Measurements from ENCODE around the gene LRP1.

Gene LRP1

DNA sequence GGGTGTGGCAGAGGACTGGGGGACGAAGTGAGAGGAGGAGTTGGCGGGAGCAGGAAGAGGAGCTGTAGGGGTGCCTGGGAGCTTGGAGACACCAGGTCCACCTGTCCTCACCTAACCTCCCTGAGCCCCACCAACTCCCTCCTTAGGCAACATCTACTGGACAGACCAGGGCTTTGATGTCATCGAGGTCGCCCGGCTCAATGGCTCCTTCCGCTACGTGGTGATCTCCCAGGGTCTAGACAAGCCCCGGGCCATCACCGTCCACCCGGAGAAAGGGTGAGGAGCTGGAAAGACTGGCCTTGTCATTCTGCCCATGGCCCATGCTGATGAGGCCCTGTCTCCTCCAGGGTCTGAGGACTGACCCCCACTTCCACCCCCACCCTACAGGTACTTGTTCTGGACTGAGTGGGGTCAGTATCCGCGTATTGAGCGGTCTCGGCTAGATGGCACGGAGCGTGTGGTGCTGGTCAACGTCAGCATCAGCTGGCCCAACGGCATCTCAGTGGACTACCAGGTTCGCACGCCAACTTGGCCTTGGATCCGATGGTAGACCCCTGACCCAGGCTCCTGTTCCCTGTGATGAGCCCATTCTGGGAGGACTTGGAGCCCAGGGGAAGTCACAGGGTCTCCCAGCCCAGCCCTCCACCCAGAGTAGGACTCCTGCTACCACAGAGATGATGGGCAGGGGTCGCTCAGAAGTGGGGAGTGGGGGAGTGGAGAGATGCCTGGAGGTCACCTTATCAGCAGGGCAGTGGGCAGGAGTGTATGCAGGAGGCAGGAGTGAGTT lies 55.8 kb downstream of the LRP1 start:
- no peaks in the 10 kb centered on the region for H3K4me1 ChIP-seq (ENCODE audit: control insufficient read depth, insufficient read depth, low read length)
- H3K9ac ChIP-seq (ENCODE audit: low read depth, low read length) = no peak overlapping the region
- H3K4me3 ChIP-seq (ENCODE audit: low read length) = no peak overlapping the region
- H3K36me3 ChIP-seq (ENCODE audit: insufficient read depth, low read length) = peaks cover 98% of the 10 kb centered on the region
- no peaks in the 10 kb centered on the region for H3K27me3 ChIP-seq (ENCODE audit: control insufficient read depth, insufficient read depth, low read length)
- H3K9me3 ChIP-seq (replicated peaks; ENCODE audit: low read length) = no peaks in the 10 kb centered on the region
- H3K4me2 ChIP-seq (ENCODE audit: low read length) = no peak overlapping the region

DNA sequence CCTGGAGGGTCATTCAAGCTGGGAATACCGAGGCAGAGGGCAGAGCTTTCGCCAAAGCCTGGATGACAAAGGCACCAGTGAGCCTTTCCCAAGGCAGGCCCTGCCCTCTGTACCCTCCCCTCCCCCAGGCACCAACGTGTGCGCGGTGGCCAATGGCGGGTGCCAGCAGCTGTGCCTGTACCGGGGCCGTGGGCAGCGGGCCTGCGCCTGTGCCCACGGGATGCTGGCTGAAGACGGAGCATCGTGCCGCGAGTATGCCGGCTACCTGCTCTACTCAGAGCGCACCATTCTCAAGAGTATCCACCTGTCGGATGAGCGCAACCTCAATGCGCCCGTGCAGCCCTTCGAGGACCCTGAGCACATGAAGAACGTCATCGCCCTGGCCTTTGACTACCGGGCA lies 57.1 kb downstream of the LRP1 start:
- no peaks in the 10 kb centered on the region for H3K9me3 ChIP-seq (replicated peaks; ENCODE audit: low read length)
- H3K4me3 ChIP-seq (ENCODE audit: low read length) = no peak overlapping the region
- no peaks in the 10 kb centered on the region for H3K4me1 ChIP-seq (ENCODE audit: control insufficient read depth, insufficient read depth, low read length)
- H3K36me3 ChIP-seq (ENCODE audit: insufficient read depth, low read length) = peaks cover 98% of the 10 kb centered on the region
- no peak overlapping the region for H3K4me2 ChIP-seq (ENCODE audit: low read length)
- H3K9ac ChIP-seq (ENCODE audit: low read depth, low read length) = no peak overlapping the region
- no peaks in the 10 kb centered on the region for H3K27me3 ChIP-seq (ENCODE audit: control insufficient read depth, insufficient read depth, low read length)

DNA sequence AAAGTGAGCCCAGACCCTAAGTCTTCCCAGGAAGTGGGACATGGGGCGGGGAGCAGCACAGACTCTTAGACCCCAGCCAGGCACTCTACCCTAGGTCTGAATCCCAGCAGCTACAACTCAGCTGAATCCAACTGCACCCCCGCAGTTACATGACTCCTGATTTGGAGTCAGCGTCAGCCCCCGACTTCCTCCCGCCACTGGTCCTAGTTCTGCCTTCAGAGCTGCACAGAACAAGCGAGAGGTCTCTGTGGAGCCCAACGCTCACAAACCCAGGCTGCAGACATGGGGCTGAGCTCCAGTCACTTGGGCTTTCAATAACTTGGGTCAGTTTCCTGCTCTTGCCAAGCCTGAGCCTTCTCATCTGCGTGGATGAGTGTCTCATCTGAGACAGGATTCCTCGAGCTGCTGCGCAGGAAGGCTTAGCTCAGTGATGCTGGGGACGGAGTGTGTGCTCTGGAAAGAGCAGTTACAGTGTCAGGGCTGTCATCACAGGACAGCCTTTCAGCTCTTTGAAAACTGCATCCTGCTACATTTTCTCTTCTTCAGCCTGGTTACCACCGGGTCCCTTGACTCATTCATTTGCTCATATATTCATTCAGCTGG lies 57.7 kb downstream of the LRP1 start:
- H3K27me3 ChIP-seq (ENCODE audit: control insufficient read depth, insufficient read depth, low read length) = no peaks in the 10 kb centered on the region
- H3K9me3 ChIP-seq (replicated peaks; ENCODE audit: low read length) = no peaks in the 10 kb centered on the region
- no peak overlapping the region for H3K4me2 ChIP-seq (ENCODE audit: low read length)
- no peak overlapping the region for H3K9ac ChIP-seq (ENCODE audit: low read depth, low read length)
- H3K36me3 ChIP-seq (ENCODE audit: insufficient read depth, low read length) = peaks cover 98% of the 10 kb centered on the region
- H3K4me3 ChIP-seq (ENCODE audit: low read length) = no peak overlapping the region
- H3K4me1 ChIP-seq (ENCODE audit: control insufficient read depth, insufficient read depth, low read length) = no peaks in the 10 kb centered on the region

DNA sequence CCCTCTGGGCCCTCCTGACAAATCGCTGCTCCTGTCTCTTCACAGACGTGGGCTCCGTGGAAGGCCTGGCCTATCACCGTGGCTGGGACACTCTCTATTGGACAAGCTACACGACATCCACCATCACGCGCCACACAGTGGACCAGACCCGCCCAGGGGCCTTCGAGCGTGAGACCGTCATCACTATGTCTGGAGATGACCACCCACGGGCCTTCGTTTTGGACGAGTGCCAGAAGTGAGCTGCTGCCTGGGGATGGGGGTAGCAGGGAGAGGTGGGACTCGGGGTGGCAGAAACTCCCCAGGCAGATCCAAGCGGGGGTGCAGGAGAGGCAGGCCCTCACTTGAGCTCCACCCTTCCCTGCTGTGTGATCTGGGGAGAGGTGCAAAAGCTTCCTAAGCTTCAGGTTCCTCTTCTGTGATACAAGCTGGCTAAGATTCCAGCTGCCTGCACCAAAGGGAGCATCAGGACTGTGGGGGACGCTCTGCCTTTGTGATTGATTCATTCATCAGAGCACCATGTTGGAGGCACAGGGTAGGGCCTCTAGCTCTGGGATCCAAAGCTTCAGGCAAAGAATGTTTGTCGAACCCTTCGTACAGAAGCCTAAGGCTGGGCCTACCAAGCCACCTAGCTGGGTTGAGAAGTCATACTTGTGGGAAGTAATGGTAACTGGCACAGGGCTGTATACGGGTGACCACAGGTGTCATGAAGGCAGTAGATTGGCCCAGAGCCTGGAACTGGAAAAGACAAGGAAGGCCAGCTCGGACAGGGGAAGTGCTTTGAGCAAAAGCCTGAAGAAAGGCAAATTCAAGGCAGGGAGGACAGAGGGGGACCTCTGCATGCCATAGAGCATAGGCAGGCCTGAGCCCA lies 59.2 kb downstream of the LRP1 start:
- H3K4me2 ChIP-seq (ENCODE audit: low read length) = no peak overlapping the region
- H3K4me1 ChIP-seq (ENCODE audit: control insufficient read depth, insufficient read depth, low read length) = no peaks in the 10 kb centered on the region
- H3K9me3 ChIP-seq (replicated peaks; ENCODE audit: low read length) = no peaks in the 10 kb centered on the region
- H3K36me3 ChIP-seq (ENCODE audit: insufficient read depth, low read length) = peaks cover 99% of the 10 kb centered on the region
- no peak overlapping the region for H3K4me3 ChIP-seq (ENCODE audit: low read length)
- no peaks in the 10 kb centered on the region for H3K27me3 ChIP-seq (ENCODE audit: control insufficient read depth, insufficient read depth, low read length)
- H3K9ac ChIP-seq (ENCODE audit: low read depth, low read length) = no peak overlapping the region

DNA sequence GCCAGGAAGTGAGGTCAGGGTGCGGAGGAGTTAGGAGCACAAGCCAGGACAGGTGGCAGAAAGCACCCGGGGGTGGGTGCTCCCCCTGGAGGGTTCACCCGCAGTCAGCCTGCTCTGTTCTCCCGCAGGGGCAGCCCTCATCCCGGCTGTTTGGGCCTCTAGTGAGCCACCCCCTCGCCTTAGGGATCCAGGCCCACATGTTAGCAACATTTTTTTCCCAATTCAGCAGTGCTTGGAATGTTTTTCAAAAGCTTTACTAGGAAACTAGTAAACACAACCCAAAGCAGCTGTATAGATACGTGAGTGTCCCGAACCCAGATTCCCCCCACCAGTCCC lies 59.8 kb downstream of the LRP1 start:
- H3K9ac ChIP-seq (ENCODE audit: low read depth, low read length) = no peak overlapping the region

DNA sequence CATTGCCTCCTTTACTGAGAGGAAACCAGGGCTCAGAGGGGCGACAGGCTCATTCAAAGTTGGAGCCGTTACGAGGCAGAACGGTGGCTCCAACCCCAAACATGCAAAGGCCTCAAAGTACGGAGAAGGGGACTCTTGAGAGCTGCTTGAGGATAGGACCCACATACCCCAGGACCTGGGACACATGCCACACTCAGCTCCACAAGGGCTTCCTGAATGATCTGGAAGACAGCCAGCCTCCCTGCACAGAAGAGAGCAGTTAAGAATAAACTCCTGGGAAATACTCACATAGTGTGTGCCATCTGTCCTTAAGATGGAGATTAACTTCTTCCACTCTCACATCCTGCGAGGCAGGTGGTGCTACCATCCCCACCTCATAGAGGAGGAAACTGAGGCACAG lies 61.8 kb downstream of the LRP1 start:
- Histone ChIP-seq H3K27me3 (ENCODE audit: control insufficient read depth, insufficient read depth, low read length) (no peaks in the 10 kb centered on the region), H3K4me2 (ENCODE audit: low read length) (no peak overlapping the region), H3K9ac (ENCODE audit: low read depth, low read length) (no peak overlapping the region), H3K36me3 (ENCODE audit: insufficient read depth, low read length) (peaks cover 100% of the 10 kb centered on the region), H3K4me3 (ENCODE audit: low read length) (no peak overlapping the region), H3K4me1 (ENCODE audit: control insufficient read depth, insufficient read depth, low read length) (no peaks in the 10 kb centered on the region), H3K9me3 (replicated peaks; ENCODE audit: low read length) (no peaks in the 10 kb centered on the region)

More for the DNA sequence above, 59.8 kb downstream of the LRP1 start:
- Histone ChIP-seq H3K4me2 (ENCODE audit: low read length) (no peak overlapping the region), H3K4me3 (ENCODE audit: low read length) (no peak overlapping the region), H3K4me1 (ENCODE audit: control insufficient read depth, insufficient read depth, low read length) (no peaks in the 10 kb centered on the region), H3K36me3 (ENCODE audit: insufficient read depth, low read length) (peaks cover 100% of the 10 kb centered on the region), H3K27me3 (ENCODE audit: control insufficient read depth, insufficient read depth, low read length) (no peaks in the 10 kb centered on the region), H3K9me3 (replicated peaks; ENCODE audit: low read length) (no peaks in the 10 kb centered on the region)

DNA sequence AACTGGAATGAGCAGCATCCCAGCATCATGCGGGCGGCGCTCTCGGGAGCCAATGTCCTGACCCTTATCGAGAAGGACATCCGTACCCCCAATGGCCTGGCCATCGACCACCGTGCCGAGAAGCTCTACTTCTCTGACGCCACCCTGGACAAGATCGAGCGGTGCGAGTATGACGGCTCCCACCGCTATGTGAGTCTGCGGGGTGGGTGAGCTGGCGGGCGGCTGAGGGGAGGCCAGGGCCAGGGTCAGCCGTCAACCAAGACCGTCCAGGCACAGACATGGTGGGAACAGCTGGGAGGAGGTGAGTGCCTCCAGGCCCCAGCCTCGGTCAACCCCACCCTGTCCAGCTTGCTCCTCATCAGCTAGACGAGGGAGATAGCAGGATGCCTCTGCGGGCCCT lies 62.5 kb downstream of the LRP1 start:
- H3K9me3 ChIP-seq (replicated peaks; ENCODE audit: low read length) = no peaks in the 10 kb centered on the region
- H3K9ac ChIP-seq (ENCODE audit: low read depth, low read length) = no peak overlapping the region
- H3K4me1 ChIP-seq (ENCODE audit: control insufficient read depth, insufficient read depth, low read length) = no peaks in the 10 kb centered on the region
- no peak overlapping the region for H3K4me3 ChIP-seq (ENCODE audit: low read length)
- H3K36me3 ChIP-seq (ENCODE audit: insufficient read depth, low read length) = peaks cover 100% of the 10 kb centered on the region
- no peaks in the 10 kb centered on the region for H3K27me3 ChIP-seq (ENCODE audit: control insufficient read depth, insufficient read depth, low read length)
- no peak overlapping the region for H3K4me2 ChIP-seq (ENCODE audit: low read length)

DNA sequence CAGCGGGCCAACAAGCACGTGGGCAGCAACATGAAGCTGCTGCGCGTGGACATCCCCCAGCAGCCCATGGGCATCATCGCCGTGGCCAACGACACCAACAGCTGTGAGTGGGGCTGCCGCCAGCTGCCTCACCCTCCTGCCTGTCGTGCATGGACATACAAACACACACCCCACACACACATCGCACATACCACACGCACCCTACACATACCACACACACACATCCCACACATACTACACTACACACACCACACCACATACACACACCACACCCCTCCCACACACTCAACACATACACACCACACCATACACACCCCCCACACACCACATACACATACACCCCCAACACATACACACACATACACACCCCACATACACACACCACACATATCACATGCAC lies 63.1 kb downstream of the LRP1 start:
- H3K4me1 ChIP-seq (ENCODE audit: control insufficient read depth, insufficient read depth, low read length) = no peaks in the 10 kb centered on the region
- no peaks in the 10 kb centered on the region for H3K27me3 ChIP-seq (ENCODE audit: control insufficient read depth, insufficient read depth, low read length)
- H3K4me3 ChIP-seq (ENCODE audit: low read length) = no peak overlapping the region
- H3K4me2 ChIP-seq (ENCODE audit: low read length) = no peak overlapping the region
- H3K36me3 ChIP-seq (ENCODE audit: insufficient read depth, low read length) = peaks cover 100% of the 10 kb centered on the region
- no peaks in the 10 kb centered on the region for H3K9me3 ChIP-seq (replicated peaks; ENCODE audit: low read length)
- no peak overlapping the region for H3K9ac ChIP-seq (ENCODE audit: low read depth, low read length)

DNA sequence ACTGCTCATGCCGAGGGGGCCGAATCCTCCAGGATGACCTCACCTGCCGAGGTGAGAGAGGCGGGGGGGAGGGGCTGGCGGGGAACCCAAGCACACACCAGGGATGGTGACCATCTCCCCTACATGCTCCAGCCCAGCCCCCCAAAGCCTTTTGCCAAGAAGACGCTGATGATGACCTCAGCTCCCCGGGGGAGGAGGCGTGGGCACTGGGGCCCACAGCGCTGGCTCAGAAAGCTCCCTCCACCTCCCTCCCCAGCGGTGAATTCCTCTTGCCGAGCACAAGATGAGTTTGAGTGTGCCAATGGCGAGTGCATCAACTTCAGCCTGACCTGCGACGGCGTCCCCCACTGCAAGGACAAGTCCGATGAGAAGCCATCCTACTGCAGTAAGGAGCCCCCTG lies 64.6 kb downstream of the LRP1 start:
- no peak overlapping the region for H3K4me3 ChIP-seq (ENCODE audit: low read length)
- H3K27me3 ChIP-seq (ENCODE audit: control insufficient read depth, insufficient read depth, low read length) = no peaks in the 10 kb centered on the region
- no peaks in the 10 kb centered on the region for H3K9me3 ChIP-seq (replicated peaks; ENCODE audit: low read length)
- no peak overlapping the region for H3K9ac ChIP-seq (ENCODE audit: low read depth, low read length)
- no peaks in the 10 kb centered on the region for H3K4me1 ChIP-seq (ENCODE audit: control insufficient read depth, insufficient read depth, low read length)
- H3K36me3 ChIP-seq (ENCODE audit: insufficient read depth, low read length) = peaks cover 100% of the 10 kb centered on the region
- H3K4me2 ChIP-seq (ENCODE audit: low read length) = no peak overlapping the region

DNA sequence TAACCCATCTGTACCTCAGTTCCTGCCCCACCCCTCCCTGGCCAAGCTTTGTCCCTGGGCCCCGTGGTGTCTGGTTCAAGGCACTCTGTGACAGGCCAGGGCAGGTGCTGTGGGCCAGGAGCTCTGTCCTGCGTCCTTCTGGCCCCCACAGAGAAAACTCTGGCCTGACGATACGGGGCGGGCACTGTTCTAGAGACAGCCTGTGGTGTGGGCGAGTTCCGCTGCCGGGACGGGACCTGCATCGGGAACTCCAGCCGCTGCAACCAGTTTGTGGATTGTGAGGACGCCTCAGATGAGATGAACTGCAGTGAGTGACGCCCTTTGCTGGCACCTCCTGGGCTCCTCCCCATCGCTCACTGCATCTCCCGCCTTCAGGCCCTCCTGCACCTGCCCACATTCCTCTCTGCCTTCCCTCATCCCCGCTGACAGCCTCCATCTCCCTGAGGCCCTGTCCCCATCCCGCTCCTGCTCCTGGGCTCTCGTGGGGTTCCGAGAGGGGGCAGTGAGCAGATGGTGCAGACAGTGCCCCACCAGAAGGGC lies 65.5 kb downstream of the LRP1 start:
- Histone ChIP-seq H3K4me2 (ENCODE audit: low read length) (no peak overlapping the region), H3K9ac (ENCODE audit: low read depth, low read length) (no peak overlapping the region), H3K27me3 (ENCODE audit: control insufficient read depth, insufficient read depth, low read length) (no peaks in the 10 kb centered on the region), H3K36me3 (ENCODE audit: insufficient read depth, low read length) (peaks cover 100% of the 10 kb centered on the region), H3K4me1 (ENCODE audit: control insufficient read depth, insufficient read depth, low read length) (no peaks in the 10 kb centered on the region), H3K9me3 (replicated peaks; ENCODE audit: low read length) (no peaks in the 10 kb centered on the region), H3K4me3 (ENCODE audit: low read length) (no peak overlapping the region)

DNA sequence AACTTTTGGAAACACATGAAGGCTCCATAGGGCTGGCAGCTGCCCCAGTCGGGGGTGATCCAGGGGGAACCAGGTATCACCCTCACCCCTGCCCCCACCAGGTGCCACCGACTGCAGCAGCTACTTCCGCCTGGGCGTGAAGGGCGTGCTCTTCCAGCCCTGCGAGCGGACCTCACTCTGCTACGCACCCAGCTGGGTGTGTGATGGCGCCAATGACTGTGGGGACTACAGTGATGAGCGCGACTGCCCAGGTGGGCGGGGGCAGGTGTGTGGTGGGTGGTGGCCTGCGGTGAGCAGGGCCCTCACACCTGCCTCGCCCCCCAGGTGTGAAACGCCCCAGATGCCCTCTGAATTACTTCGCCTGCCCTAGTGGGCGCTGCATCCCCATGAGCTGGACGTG lies 66.0 kb downstream of the LRP1 start:
- H3K4me1 ChIP-seq (ENCODE audit: control insufficient read depth, insufficient read depth, low read length) = no peaks in the 10 kb centered on the region
- H3K4me3 ChIP-seq (ENCODE audit: low read length) = no peak overlapping the region
- no peaks in the 10 kb centered on the region for H3K27me3 ChIP-seq (ENCODE audit: control insufficient read depth, insufficient read depth, low read length)
- no peak overlapping the region for H3K9ac ChIP-seq (ENCODE audit: low read depth, low read length)
- no peaks in the 10 kb centered on the region for H3K9me3 ChIP-seq (replicated peaks; ENCODE audit: low read length)
- peaks cover 100% of the 10 kb centered on the region for H3K36me3 ChIP-seq (ENCODE audit: insufficient read depth, low read length)
- no peak overlapping the region for H3K4me2 ChIP-seq (ENCODE audit: low read length)

All from skeletal muscle satellite cell (primary cell).